SK-N-SH (cell line): Measurements from ENCODE around the gene FAM228B. TPM values are rescaled to one million over a fixed set of nuclear protein-coding genes. Genes with fewer than 3 reads are reported as not detected.

Experiments used
- CTCF ChIA-PET: fragments of 300-600, 350-600 bp; formaldehyde crosslinking; extraction: SDS; loops from one replicate; lab custom pipeline; 2021; lab: Yijun Ruan, JAX
- POLR2A ChIA-PET: fragments of 350-600 bp; sonication (Branson Sonifier 250); formaldehyde crosslinking; extraction: SDS; loops from one replicate; lab custom pipeline; 2020; ENCODE audit warnings: antibody characterized with exemption, inconsistent platforms; lab: Yijun Ruan, JAX
- DNase-seq: peaks from one replicate; pipeline ENCODE4 v3.0.0; 2012
- H2AFZ ChIP-seq: fragments of 200-600 bp; sonication (generic); 2 replicates; pipeline ENCODE4 v1.8.1; 2016; ENCODE audit warnings: antibody characterized with exemption, mild to moderate bottlenecking, low read depth
- H3F3A ChIP-seq: fragments of 200-600 bp; sonication (generic); replicated peaks from 2 replicates; pipeline ENCODE3; 2016; ENCODE audit warnings: antibody characterized with exemption, mild to moderate bottlenecking; ENCODE audit not compliant: insufficient read depth
- H3K27ac ChIP-seq, 2 experiments: fragments of 200-500 bp in 1 of 2; fragments of 200-600 bp in 1 of 2; sonication (Bioruptor generic) in 1 of 2; sonication (generic), shearing (Covaris generic) in 1 of 2; 2 replicates each; pipeline versions ENCODE4 v1.5.1 to v1.6.1; 2014 to 2016; ENCODE audit warnings: low read depth in 2 of 2, inconsistent platforms in 1 of 2, low read length in 1 of 2, mild to moderate bottlenecking in 1 of 2, mixed read lengths in 1 of 2
- H3K27me3 ChIP-seq: fragments of 200-600 bp; sonication (generic), shearing (Covaris generic); 2 replicates; pipeline ENCODE4 v1.6.1; 2016; ENCODE audit warnings: mixed run types; ENCODE audit not compliant: insufficient read depth
- H3K36me3 ChIP-seq, 2 experiments: fragments of 200-500 bp in 1 of 2; fragments of 200-600 bp in 1 of 2; sonication (Bioruptor generic) in 1 of 2; sonication (generic) in 1 of 2; replicated peaks in 1 of 2; 2 replicates each; pipeline versions ENCODE3 to v1.5.1; 2014 to 2016; ENCODE audit warnings: low read length in 1 of 2, mild to moderate bottlenecking in 1 of 2; ENCODE audit not compliant: insufficient read depth in 2 of 2, control insufficient read depth in 1 of 2
- H3K4me1 ChIP-seq, 2 experiments: fragments of 200-500 bp in 1 of 2; fragments of 200-600 bp in 1 of 2; sonication (Bioruptor generic) in 1 of 2; sonication (generic), shearing (Covaris generic) in 1 of 2; 2 replicates each; pipeline versions ENCODE4 v1.5.1 to v1.6.1; 2014 to 2016; ENCODE audit warnings: low read depth in 1 of 2, low read length in 1 of 2, mixed run types in 1 of 2; ENCODE audit not compliant: insufficient read depth in 2 of 2, control insufficient read depth in 1 of 2
- H3K4me2 ChIP-seq: fragments of 200-600 bp; sonication (generic), shearing (Covaris generic); 2 replicates; pipeline ENCODE4 v1.6.1; 2017; ENCODE audit warnings: mixed run types
- H3K4me3 ChIP-seq, 2 experiments: fragments of 200-500 bp in 1 of 2; fragments of 200-600 bp in 1 of 2; sonication (Bioruptor generic) in 1 of 2; sonication (generic), shearing (Covaris generic) in 1 of 2; 2 replicates each; pipeline versions ENCODE4 v1.5.1 to v1.8.1; 2014 to 2016; ENCODE audit warnings: low read depth in 2 of 2, inconsistent platforms in 1 of 2, low read length in 1 of 2, mild to moderate bottlenecking in 1 of 2, mixed read lengths in 1 of 2, moderate library complexity in 1 of 2
- H3K79me2 ChIP-seq: fragments of 200-600 bp; sonication (generic); 2 replicates; pipeline ENCODE4 v1.8.1; 2017; ENCODE audit warnings: mild to moderate bottlenecking; ENCODE audit not compliant: insufficient read depth
- H3K9ac ChIP-seq: fragments of 200-600 bp; sonication (generic); 2 replicates; pipeline ENCODE4 v1.6.1; 2017; ENCODE audit warnings: mixed run types
- H3K9me2 ChIP-seq: fragments of 200-600 bp; sonication (generic); 2 replicates; pipeline ENCODE4 v1.6.1; 2017; ENCODE audit warnings: mixed run types
- H3K9me3 ChIP-seq: fragments of 200-600 bp; sonication (generic); 2 replicates; pipeline ENCODE4 v1.6.1; 2017; ENCODE audit warnings: mixed run types, mild to moderate bottlenecking, moderate library complexity
- H4K20me1 ChIP-seq: fragments of 200-600 bp; sonication (generic); 2 replicates; pipeline ENCODE4 v1.6.1; 2017; ENCODE audit warnings: mild to moderate bottlenecking, mixed run types; ENCODE audit not compliant: insufficient read depth
- CHD2 ChIP-seq: fragments of 150-350 bp; IDR thresholded peaks from 2 replicates; pipeline ENCODE4 v1.6.1; 2018; ENCODE audit warnings: low read length; ENCODE audit not compliant: partially characterized antibody
- EP300 ChIP-seq, 2 experiments: IDR thresholded peaks; 2 replicates each; pipeline versions ENCODE4 v1.4.0 to v1.6.1; 2012; ENCODE audit warnings: borderline replicate concordance in 1 of 2, low read depth in 1 of 2, low read length in 1 of 2
- FOSL2 ChIP-seq: IDR thresholded peaks from 2 replicates; pipeline ENCODE4 v1.4.0; 2012; ENCODE audit warnings: low read depth, mild to moderate bottlenecking, moderate library complexity, borderline replicate concordance
- FOXJ3 ChIP-seq: sonication (generic); formaldehyde crosslinking; IDR thresholded peaks from 2 replicates; pipeline ENCODE4 v1.5.1; 2020; ENCODE audit warnings: mild to moderate bottlenecking, missing genetic modification reagents
- FOXM1 ChIP-seq: IDR thresholded peaks from 2 replicates; pipeline ENCODE4 v1.4.0; 2012; ENCODE audit warnings: low read depth, mild to moderate bottlenecking
- MAX ChIP-seq: IDR thresholded peaks from 2 replicates; pipeline ENCODE4 v1.4.0; 2012; ENCODE audit warnings: low read depth
- MXI1 ChIP-seq: IDR thresholded peaks from 2 replicates; pipeline ENCODE4 v1.6.1; 2012; ENCODE audit warnings: mild to moderate bottlenecking, low read depth, low read length, improper control_type of control experiment
- POLR2AphosphoS5 ChIP-seq: IDR thresholded peaks from 2 replicates; pipeline ENCODE4 v1.6.1; 2012; ENCODE audit warnings: low read depth, low read length
- REST ChIP-seq: IDR thresholded peaks from 2 replicates; pipeline ENCODE4 v1.6.1; 2012; ENCODE audit warnings: mild to moderate bottlenecking, low read depth, low read length, moderate library complexity
- RFX5 ChIP-seq: IDR thresholded peaks from 2 replicates; pipeline ENCODE4 v1.6.1; 2012; ENCODE audit warnings: mild to moderate bottlenecking, improper control_type of control experiment, low read length
- SMC3 ChIP-seq: IDR thresholded peaks from 2 replicates; pipeline ENCODE4 v1.6.1; 2012; ENCODE audit warnings: low read depth, low read length, improper control_type of control experiment
- TAF1 ChIP-seq: IDR thresholded peaks from 2 replicates; pipeline ENCODE4 v1.6.1; 2012; ENCODE audit warnings: low read depth, mild to moderate bottlenecking, low read length, moderate library complexity, borderline replicate concordance
- TCF12 ChIP-seq: IDR thresholded peaks from 2 replicates; pipeline ENCODE4 v1.4.0; 2012
- TEAD4 ChIP-seq: IDR thresholded peaks from 2 replicates; pipeline ENCODE4 v1.4.0; 2012; ENCODE audit warnings: mild to moderate bottlenecking, borderline replicate concordance; ENCODE audit not compliant: insufficient read depth
- USF1 ChIP-seq: IDR thresholded peaks from 2 replicates; pipeline ENCODE4 v1.4.0; 2012; ENCODE audit warnings: low read depth, borderline replicate concordance
- USF2 ChIP-seq: fragments of 150-350 bp; IDR thresholded peaks from 2 replicates; pipeline ENCODE4 v1.6.1; 2017; ENCODE audit warnings: antibody characterized with exemption, low read length, low read depth, borderline replicate concordance
- YY1 ChIP-seq: IDR thresholded peaks from 2 replicates; pipeline ENCODE4 v1.4.0; 2012; ENCODE audit warnings: low read depth, mild to moderate bottlenecking
- WGBS: methylation state at CpG from one replicate; pipeline ENCODE4 v1.1.6; 2017; ENCODE audit warnings: low lambda C conversion rate; 5-methylcytosine and 5-hydroxymethylcytosine counted together
- polyA plus RNA-seq, 3 experiments: library from polyadenylated mRNA; depleted of rRNA; stranded (reverse); fragments of >200 nt; gene quantifications; 2 replicates each; pipeline ENCODE4 v1.2.3, GENCODE V29; 2012

The FAM228B gene
- polyA plus RNA-seq, 1 of the 3 experiments (the other 2 are of a cell fraction), result 5.3 TPM

- POLR2A ChIA-PET, result no interaction called here
- H3K9me3 ChIP-seq, result no peaks in the 10 kb centered on the region
These were observed 36.4 kb downstream of the FAM228B start for GRCh38 chr2:24159708-24160107.

GRCh38 chr2:24160761-24161160, 37.5 kb downstream of the FAM228B start:
- no peaks in the 10 kb centered on the region for H3K79me2 ChIP-seq
- no peak for TF ChIP-seq FOSL2
- TF ChIP-seq CHD2, result no peak
- TF ChIP-seq TAF1, result no peak
- no peak for TF ChIP-seq USF1
- no peak for TF ChIP-seq MAX
- no peak for TF ChIP-seq RFX5
- TF ChIP-seq FOXM1, result no peak
- TF ChIP-seq EP300 (IDR thresholded peaks at IDR 0.05; ENCODE audit: borderline replicate concordance in 1 of 2, low read depth in 1 of 2, low read length in 1 of 2), result no peak
- TF ChIP-seq SMC3, result no peak
- TF ChIP-seq POLR2AphosphoS5, result no peak
- no peak for TF ChIP-seq FOXJ3 (CRISPR knock-in tag)
- no peak for TF ChIP-seq YY1
- no peak for TF ChIP-seq TCF12
- TF ChIP-seq TEAD4, result no peak

More at GRCh38 chr2:24159708-24160107, 36.4 kb downstream of the FAM228B start:
- Histone ChIP-seq H3K27me3 (no peaks in the 10 kb centered on the region), H4K20me1 (no peaks in the 10 kb centered on the region), H3K9me2 (no peaks in the 10 kb centered on the region), H3F3A (no peaks in the 10 kb centered on the region), H3K4me1 (no peaks in the 10 kb centered on the region), H2AFZ (no peak overlapping the region), H3K9ac (no peak overlapping the region), H3K36me3 (peaks cover 0 to 4% of the 10 kb centered on the region in 2 experiments), H3K79me2 (no peaks in the 10 kb centered on the region), H3K27ac (no peak overlapping the region), H3K4me3 (no peak overlapping the region), H3K4me2 (no peak overlapping the region)
- CTCF ChIA-PET, result no interaction called here
- DNase-seq, result no peak
- TF ChIP-seq MXI1 (no peak), TEAD4 (no peak), USF2 (no peak), REST (no peak)
- 82% methylated on average over 4 of the region's 4 CpGs for WGBS

More at GRCh38 chr2:24160761-24161160, 37.5 kb downstream of the FAM228B start:
- Histone ChIP-seq H3K27me3 (no peaks in the 10 kb centered on the region), H3K4me1 (no peaks in the 10 kb centered on the region), H3K4me2 (no peak overlapping the region), H3K9me2 (no peaks in the 10 kb centered on the region), H3K36me3 (peaks cover 0 to 4% of the 10 kb centered on the region in 2 experiments), H4K20me1 (no peaks in the 10 kb centered on the region), H3F3A (no peaks in the 10 kb centered on the region), H2AFZ (no peak overlapping the region), H3K9me3 (no peaks in the 10 kb centered on the region), H3K4me3 (no peak overlapping the region), H3K9ac (no peak overlapping the region), H3K27ac (no peak overlapping the region)
- no peak for DNase-seq
- CTCF ChIA-PET, result interaction anchor here (0.9 kb wide), 1 partner anchor 46 kb away, joined by 3 read pairs; no protein-coding TSS in a partner anchor
- POLR2A ChIA-PET, result no interaction called here
